ENCODE measurements around the gene PRR18. TPM values are rescaled to one million over a fixed set of nuclear protein-coding genes. Genes with fewer than 3 reads are reported as not detected.

Gene PRR18
- total and polyA plus RNA-seq, 9 of the 15 experiments (the other 6 are each of a cell fraction or from before 2014, with no cell fraction given), result not detected

DNA sequence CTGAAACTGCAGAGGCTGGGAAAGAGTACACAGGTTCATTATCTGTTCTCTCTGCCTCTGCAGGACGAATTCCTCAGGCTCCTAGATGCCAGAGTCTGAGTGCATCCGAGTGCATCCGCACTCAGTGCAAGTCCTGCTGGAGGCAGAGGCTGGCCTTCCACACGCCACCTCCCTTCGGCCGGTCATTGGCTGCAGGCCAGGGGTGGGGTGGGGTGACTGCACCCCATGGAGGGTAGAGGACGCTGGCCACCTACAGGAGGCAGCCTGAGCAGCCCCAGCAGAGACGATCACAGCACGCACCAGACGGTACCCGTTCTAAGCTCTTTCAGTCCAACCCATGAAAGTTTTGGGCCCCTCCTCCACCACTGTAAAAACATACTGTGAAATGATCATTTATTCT lies 22.4 kb upstream of the PRR18 start (continued):
- TF ChIP-seq, protein P1, sequence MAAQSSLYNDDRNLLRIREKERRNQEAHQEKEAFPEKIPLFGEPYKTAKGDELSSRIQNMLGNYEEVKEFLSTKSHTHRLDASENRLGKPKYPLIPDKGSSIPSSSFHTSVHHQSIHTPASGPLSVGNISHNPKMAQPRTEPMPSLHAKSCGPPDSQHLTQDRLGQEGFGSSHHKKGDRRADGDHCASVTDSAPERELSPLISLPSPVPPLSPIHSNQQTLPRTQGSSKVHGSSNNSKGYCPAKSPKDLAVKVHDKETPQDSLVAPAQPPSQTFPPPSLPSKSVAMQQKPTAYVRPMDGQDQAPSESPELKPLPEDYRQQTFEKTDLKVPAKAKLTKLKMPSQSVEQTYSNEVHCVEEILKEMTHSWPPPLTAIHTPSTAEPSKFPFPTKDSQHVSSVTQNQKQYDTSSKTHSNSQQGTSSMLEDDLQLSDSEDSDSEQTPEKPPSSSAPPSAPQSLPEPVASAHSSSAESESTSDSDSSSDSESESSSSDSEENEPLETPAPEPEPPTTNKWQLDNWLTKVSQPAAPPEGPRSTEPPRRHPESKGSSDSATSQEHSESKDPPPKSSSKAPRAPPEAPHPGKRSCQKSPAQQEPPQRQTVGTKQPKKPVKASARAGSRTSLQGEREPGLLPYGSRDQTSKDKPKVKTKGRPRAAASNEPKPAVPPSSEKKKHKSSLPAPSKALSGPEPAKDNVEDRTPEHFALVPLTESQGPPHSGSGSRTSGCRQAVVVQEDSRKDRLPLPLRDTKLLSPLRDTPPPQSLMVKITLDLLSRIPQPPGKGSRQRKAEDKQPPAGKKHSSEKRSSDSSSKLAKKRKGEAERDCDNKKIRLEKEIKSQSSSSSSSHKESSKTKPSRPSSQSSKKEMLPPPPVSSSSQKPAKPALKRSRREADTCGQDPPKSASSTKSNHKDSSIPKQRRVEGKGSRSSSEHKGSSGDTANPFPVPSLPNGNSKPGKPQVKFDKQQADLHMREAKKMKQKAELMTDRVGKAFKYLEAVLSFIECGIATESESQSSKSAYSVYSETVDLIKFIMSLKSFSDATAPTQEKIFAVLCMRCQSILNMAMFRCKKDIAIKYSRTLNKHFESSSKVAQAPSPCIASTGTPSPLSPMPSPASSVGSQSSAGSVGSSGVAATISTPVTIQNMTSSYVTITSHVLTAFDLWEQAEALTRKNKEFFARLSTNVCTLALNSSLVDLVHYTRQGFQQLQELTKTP (IDR thresholded peaks at IDR 0.05; ENCODE audit: low read depth in 1 of 2, partially characterized antibody in 2 of 2), result no peak
- TF ChIP-seq MCM5 (IDR thresholded peaks at IDR 0.05; ENCODE audit: low read depth) (no peak), HNRNPH1 (optimal IDR thresholded peaks at IDR 0.05; ENCODE audit: low read depth, low read length) (no peak), RBFOX2 (IDR thresholded peaks at IDR 0.05; ENCODE audit: low read depth, low read length) (peak; percentile 30; the same call in 1 of the 2 replicates), BCOR (IDR thresholded peaks at IDR 0.05) (no peak), CBFA2T2 (conservative IDR thresholded peaks at IDR 0.05) (no peak), STAT5B (CRISPR knock-in tag; IDR thresholded peaks at IDR 0.05) (no peak), NCOR1 (IDR thresholded peaks at IDR 0.05) (no peak), FOXK2 (conservative IDR thresholded peaks at IDR 0.05 in 1 of 2, IDR thresholded peaks at IDR 0.05 in 1 of 2; ENCODE audit: low read depth in 2 of 2) (peak in 1 of 2 experiments; percentile 34; a peak in 1 of 4 replicates), PHTF2 (CRISPR knock-in tag; IDR thresholded peaks at IDR 0.05) (no peak), NR2C1 (IDR thresholded peaks at IDR 0.05) (no peak), NR2C1 (tag; IDR thresholded peaks at IDR 0.05) (no peak), MIER1 (IDR thresholded peaks at IDR 0.05; ENCODE audit: low read depth) (no peak)
- TF ChIP-seq, protein P2, sequence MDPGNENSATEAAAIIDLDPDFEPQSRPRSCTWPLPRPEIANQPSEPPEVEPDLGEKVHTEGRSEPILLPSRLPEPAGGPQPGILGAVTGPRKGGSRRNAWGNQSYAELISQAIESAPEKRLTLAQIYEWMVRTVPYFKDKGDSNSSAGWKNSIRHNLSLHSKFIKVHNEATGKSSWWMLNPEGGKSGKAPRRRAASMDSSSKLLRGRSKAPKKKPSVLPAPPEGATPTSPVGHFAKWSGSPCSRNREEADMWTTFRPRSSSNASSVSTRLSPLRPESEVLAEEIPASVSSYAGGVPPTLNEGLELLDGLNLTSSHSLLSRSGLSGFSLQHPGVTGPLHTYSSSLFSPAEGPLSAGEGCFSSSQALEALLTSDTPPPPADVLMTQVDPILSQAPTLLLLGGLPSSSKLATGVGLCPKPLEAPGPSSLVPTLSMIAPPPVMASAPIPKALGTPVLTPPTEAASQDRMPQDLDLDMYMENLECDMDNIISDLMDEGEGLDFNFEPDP (CRISPR knock-in tag; IDR thresholded peaks at IDR 0.05), result no peak
- TF ChIP-seq, protein P3, sequence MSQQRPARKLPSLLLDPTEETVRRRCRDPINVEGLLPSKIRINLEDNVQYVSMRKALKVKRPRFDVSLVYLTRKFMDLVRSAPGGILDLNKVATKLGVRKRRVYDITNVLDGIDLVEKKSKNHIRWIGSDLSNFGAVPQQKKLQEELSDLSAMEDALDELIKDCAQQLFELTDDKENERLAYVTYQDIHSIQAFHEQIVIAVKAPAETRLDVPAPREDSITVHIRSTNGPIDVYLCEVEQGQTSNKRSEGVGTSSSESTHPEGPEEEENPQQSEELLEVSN (IDR thresholded peaks at IDR 0.05; ENCODE audit: borderline replicate concordance in 1 of 2, extremely low read depth in 1 of 2, insufficient read depth in 1 of 2, insufficient read length in 1 of 2, low read depth in 1 of 2, low read length in 1 of 2, poor library complexity in 1 of 2, severe bottlenecking in 1 of 2), result peak in 1 of 2 experiments; percentile 45
- TF ChIP-seq, protein P4, sequence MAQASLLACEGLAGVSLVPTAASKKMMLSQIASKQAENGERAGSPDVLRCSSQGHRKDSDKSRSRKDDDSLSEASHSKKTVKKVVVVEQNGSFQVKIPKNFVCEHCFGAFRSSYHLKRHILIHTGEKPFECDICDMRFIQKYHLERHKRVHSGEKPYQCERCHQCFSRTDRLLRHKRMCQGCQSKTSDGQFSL (CRISPR knock-in tag; IDR thresholded peaks at IDR 0.05), result peak; percentile 79; the same call in 1 of the 2 replicates
- TF ChIP-seq, protein P4 (tag; IDR thresholded peaks at IDR 0.05), result no peak
- TF ChIP-seq, protein P5, sequence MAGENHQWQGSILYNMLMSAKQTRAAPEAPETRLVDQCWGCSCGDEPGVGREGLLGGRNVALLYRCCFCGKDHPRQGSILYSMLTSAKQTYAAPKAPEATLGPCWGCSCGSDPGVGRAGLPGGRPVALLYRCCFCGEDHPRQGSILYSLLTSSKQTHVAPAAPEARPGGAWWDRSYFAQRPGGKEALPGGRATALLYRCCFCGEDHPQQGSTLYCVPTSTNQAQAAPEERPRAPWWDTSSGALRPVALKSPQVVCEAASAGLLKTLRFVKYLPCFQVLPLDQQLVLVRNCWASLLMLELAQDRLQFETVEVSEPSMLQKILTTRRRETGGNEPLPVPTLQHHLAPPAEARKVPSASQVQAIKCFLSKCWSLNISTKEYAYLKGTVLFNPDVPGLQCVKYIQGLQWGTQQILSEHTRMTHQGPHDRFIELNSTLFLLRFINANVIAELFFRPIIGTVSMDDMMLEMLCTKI (IDR thresholded peaks at IDR 0.05; ENCODE audit: partially characterized antibody), result no peak

All from K562 (cell line).